Karpas-422 (cell line): ENCODE measurements around the gene P2RX5. TPM values are rescaled to one million over a fixed set of nuclear protein-coding genes. Genes with fewer than 3 reads are reported as not detected.

ENCODE experiments used
- DNase-seq: peaks from one replicate; pipeline ENCODE4 v3.0.0-alpha.2; 2015
- H2AFZ ChIP-seq: fragments of 200-600 bp; sonication (generic); 2 replicates; pipeline ENCODE4 v1.6.1; 2014; ENCODE audit warnings: antibody characterized with exemption, low read length, mixed read lengths
- H3K27ac ChIP-seq: fragments of 200-600 bp; sonication (generic); 2 replicates; pipeline ENCODE4 v1.5.1; 2014; ENCODE audit warnings: mild to moderate bottlenecking, low read length, moderate library complexity
- H3K27me3 ChIP-seq: fragments of 200-600 bp; sonication (generic); 2 replicates; pipeline ENCODE4 v1.6.1; 2014; ENCODE audit warnings: low read length, mixed read lengths
- H3K36me3 ChIP-seq: fragments of 200-600 bp; sonication (generic); 2 replicates; pipeline ENCODE4 v1.6.1; 2014; ENCODE audit warnings: low read length, mixed read lengths; ENCODE audit not compliant: insufficient read depth
- H3K4me1 ChIP-seq: fragments of 200-600 bp; sonication (generic); 2 replicates; pipeline ENCODE4 v1.6.1; 2014; ENCODE audit warnings: mild to moderate bottlenecking, low read length, mixed read lengths
- H3K4me2 ChIP-seq: fragments of 200-600 bp; sonication (generic); 2 replicates; pipeline ENCODE4 v1.6.1; 2014; ENCODE audit warnings: low read length, low read depth, mild to moderate bottlenecking; ENCODE audit not compliant: poor library complexity, severe bottlenecking
- H3K4me3 ChIP-seq: fragments of 200-600 bp; sonication (generic); 2 replicates; pipeline ENCODE4 v1.5.1; 2014; ENCODE audit warnings: mild to moderate bottlenecking, antibody characterized with exemption, low read length, mixed read lengths
- H3K79me2 ChIP-seq: fragments of 200-600 bp; sonication (generic); 2 replicates; pipeline ENCODE4 v1.6.1; 2014; ENCODE audit warnings: mild to moderate bottlenecking, low read length, mixed read lengths
- H3K9ac ChIP-seq: fragments of 200-600 bp; sonication (generic); 2 replicates; pipeline ENCODE4 v1.6.0; 2014; ENCODE audit warnings: low read length
- H3K9me2 ChIP-seq: fragments of 200-600 bp; sonication (generic), shearing (Covaris generic); replicated peaks from 2 replicates; pipeline ENCODE4 v1.6.0; 2014; ENCODE audit warnings: mild to moderate bottlenecking, low read length, moderate library complexity; ENCODE audit not compliant: insufficient read depth
- H3K9me3 ChIP-seq: fragments of 300-700, 200-600 bp; sonication (generic); 2 replicates; pipeline ENCODE4 v1.6.1; 2014; ENCODE audit warnings: low read length, mixed read lengths
- H4K20me1 ChIP-seq: fragments of 200-600 bp; sonication (generic); 2 replicates; pipeline ENCODE4 v1.6.1; 2014; ENCODE audit warnings: mild to moderate bottlenecking, antibody characterized with exemption, low read length, low read depth; ENCODE audit not compliant: insufficient read depth
- total RNA-seq: library from RNA; depleted of rRNA; stranded (reverse); fragments of >200 nt; shearing (Covaris generic); gene quantifications from 2 replicates; pipeline ENCODE4 v1.2.3, GENCODE V29; 2014; ENCODE audit warnings: low replicate concordance

P2RX5 gene
- total RNA-seq, 1 experiment from 2014 or later: 60.4 TPM

GRCh38 chr17:3663102-3664011, 32.6 kb downstream of the P2RX5 start:
- no peaks in the 10 kb centered on the region for H3K36me3 ChIP-seq
- no peaks in the 10 kb centered on the region for H3K27me3 ChIP-seq
- no peak overlapping the region for H3K4me3 ChIP-seq
- no peak overlapping the region for H3K9ac ChIP-seq
- H3K4me2 ChIP-seq: no peak overlapping the region
- H3K79me2 ChIP-seq: peaks cover 9% of the 10 kb centered on the region
- no peak overlapping the region for H2AFZ ChIP-seq
- no peaks in the 10 kb centered on the region for H3K9me3 ChIP-seq
- H3K9me2 ChIP-seq: no peaks in the 10 kb centered on the region
- H3K27ac ChIP-seq: no peak overlapping the region
- no peaks in the 10 kb centered on the region for H4K20me1 ChIP-seq
- no peak for DNase-seq
- peaks cover 8% of the 10 kb centered on the region for H3K4me1 ChIP-seq

GRCh38 chr17:3660311-3660891, 35.6 kb downstream of the P2RX5 start:
- no peaks in the 10 kb centered on the region for H3K9me2 ChIP-seq
- no peak overlapping the region for H3K27ac ChIP-seq
- no peaks in the 10 kb centered on the region for H3K36me3 ChIP-seq
- no peaks in the 10 kb centered on the region for H3K79me2 ChIP-seq
- H3K4me2 ChIP-seq: no peak overlapping the region
- no peak overlapping the region for H2AFZ ChIP-seq
- no peak overlapping the region for H3K9ac ChIP-seq
- H3K27me3 ChIP-seq: no peaks in the 10 kb centered on the region
- no peaks in the 10 kb centered on the region for H3K4me1 ChIP-seq
- H3K9me3 ChIP-seq: no peaks in the 10 kb centered on the region
- DNase-seq: no peak
- no peaks in the 10 kb centered on the region for H4K20me1 ChIP-seq
- no peak overlapping the region for H3K4me3 ChIP-seq

GRCh38 chr17:3659541-3660111, 36.3 kb downstream of the P2RX5 start:
- no peak overlapping the region for H3K4me3 ChIP-seq
- no peak overlapping the region for H2AFZ ChIP-seq
- H4K20me1 ChIP-seq: no peaks in the 10 kb centered on the region
- H3K9ac ChIP-seq: no peak overlapping the region
- no peaks in the 10 kb centered on the region for H3K4me1 ChIP-seq
- no peak for DNase-seq
- H3K79me2 ChIP-seq: no peaks in the 10 kb centered on the region
- no peak overlapping the region for H3K4me2 ChIP-seq
- no peaks in the 10 kb centered on the region for H3K27me3 ChIP-seq
- no peaks in the 10 kb centered on the region for H3K9me2 ChIP-seq
- H3K36me3 ChIP-seq: no peaks in the 10 kb centered on the region
- no peak overlapping the region for H3K27ac ChIP-seq
- no peaks in the 10 kb centered on the region for H3K9me3 ChIP-seq

GRCh38 chr17:3658784-3659449, 37.0 kb downstream of the P2RX5 start:
- H3K4me3 ChIP-seq: no peak overlapping the region
- no peak overlapping the region for H3K9ac ChIP-seq
- H3K27me3 ChIP-seq: no peaks in the 10 kb centered on the region

GRCh38 chr17:3657874-3658783, 37.8 kb downstream of the P2RX5 start:
- no peaks in the 10 kb centered on the region for H3K9me2 ChIP-seq
- DNase-seq: no peak
- no peaks in the 10 kb centered on the region for H3K79me2 ChIP-seq
- H3K4me3 ChIP-seq: no peak overlapping the region
- H3K27me3 ChIP-seq: no peaks in the 10 kb centered on the region
- no peaks in the 10 kb centered on the region for H3K36me3 ChIP-seq
- no peaks in the 10 kb centered on the region for H3K9me3 ChIP-seq
- H2AFZ ChIP-seq: no peak overlapping the region
- H3K4me1 ChIP-seq: no peaks in the 10 kb centered on the region
- no peak overlapping the region for H3K27ac ChIP-seq
- H3K9ac ChIP-seq: no peak overlapping the region
- H3K4me2 ChIP-seq: no peak overlapping the region
- H4K20me1 ChIP-seq: no peaks in the 10 kb centered on the region

More at GRCh38 chr17:3658784-3659449, 37.0 kb downstream of the P2RX5 start:
- Histone ChIP-seq H2AFZ (no peak overlapping the region), H3K9me2 (no peaks in the 10 kb centered on the region), H3K27ac (no peak overlapping the region), H3K9me3 (no peaks in the 10 kb centered on the region), H3K36me3 (no peaks in the 10 kb centered on the region), H3K4me2 (no peak overlapping the region), H4K20me1 (no peaks in the 10 kb centered on the region), H3K79me2 (no peaks in the 10 kb centered on the region), H3K4me1 (no peaks in the 10 kb centered on the region)
- no peak for DNase-seq

GRCh38 chr17:3657588-3657869, 38.4 kb downstream of the P2RX5 start:
- Histone ChIP-seq H3K9me2 (no peaks in the 10 kb centered on the region), H3K79me2 (no peaks in the 10 kb centered on the region), H3K4me3 (no peak overlapping the region), H2AFZ (no peak overlapping the region), H3K4me2 (no peak overlapping the region), H3K27ac (no peak overlapping the region), H3K9me3 (no peaks in the 10 kb centered on the region), H3K9ac (no peak overlapping the region), H3K4me1 (no peaks in the 10 kb centered on the region), H3K36me3 (no peaks in the 10 kb centered on the region), H3K27me3 (no peaks in the 10 kb centered on the region), H4K20me1 (no peaks in the 10 kb centered on the region)
- DNase-seq: no peak

- Histone ChIP-seq H3K4me2 (no peak overlapping the region), H3K4me1 (no peaks in the 10 kb centered on the region), H2AFZ (no peak overlapping the region), H3K9me2 (no peaks in the 10 kb centered on the region), H3K9me3 (no peaks in the 10 kb centered on the region), H4K20me1 (no peaks in the 10 kb centered on the region), H3K4me3 (no peak overlapping the region), H3K27ac (no peak overlapping the region), H3K9ac (no peak overlapping the region), H3K79me2 (no peaks in the 10 kb centered on the region), H3K36me3 (no peaks in the 10 kb centered on the region), H3K27me3 (no peaks in the 10 kb centered on the region)
- no peak for DNase-seq
Observed at GRCh38 chr17:3656755-3657587, 39.0 kb downstream of the P2RX5 start.
